OCI-LY7 (cell line): ENCODE measurements around the gene LRRN3. TPM values are rescaled to one million over a fixed set of nuclear protein-coding genes. Genes with fewer than 3 reads are reported as not detected.
A peak's percentile ranks its signal among the peaks of the same experiment; 100 is the strongest.

Source experiments
- BruUV-seq: library from RNA; stranded (reverse); fragments of 400-500 nt; replicated peaks from 2 replicates; lab custom pipeline; 2021; lab: Mats Ljungman, UMichigan
- CTCF ChIA-PET: fragments of 300-600 bp; sonication (Branson Sonifier 250); formaldehyde crosslinking; loops from one replicate; lab custom pipeline; 2022; ENCODE audit warnings: antibody characterized with exemption; ENCODE audit not compliant: unreplicated experiment; lab: Charles Lee
- POLR2A ChIA-PET: fragments of 300-600 bp; sonication (Branson Sonifier 250); formaldehyde crosslinking; loops from one replicate; lab custom pipeline; 2022; ENCODE audit warnings: antibody characterized with exemption; lab: Charles Lee
- DNase-seq: peaks from one replicate; pipeline ENCODE4 v3.0.0-alpha.2; 2015; ENCODE audit warnings: low spot score
- H2AFZ ChIP-seq: fragments of 200-600 bp; sonication (generic), shearing (Covaris generic); 2 replicates; pipeline ENCODE4 v1.6.1; 2014; ENCODE audit warnings: mild to moderate bottlenecking, antibody characterized with exemption, low read length, moderate library complexity
- H3K27ac ChIP-seq: fragments of 200-600 bp; sonication (generic); 2 replicates; pipeline ENCODE4 v1.5.1; 2014; ENCODE audit warnings: mixed run types, low read depth, mild to moderate bottlenecking, moderate library complexity, low read length, inconsistent platforms; ENCODE audit not compliant: poor library complexity, severe bottlenecking
- H3K36me3 ChIP-seq: fragments of 200-600 bp; sonication (generic); 2 replicates; pipeline ENCODE4 v1.6.1; 2014; ENCODE audit warnings: mild to moderate bottlenecking, antibody characterized with exemption, low read length, moderate library complexity, mixed read lengths; ENCODE audit not compliant: insufficient read depth
- H3K4me1 ChIP-seq: fragments of 200-600 bp; sonication (generic); 2 replicates; pipeline ENCODE4 v1.5.1; 2014; ENCODE audit warnings: mild to moderate bottlenecking, low read length; ENCODE audit not compliant: insufficient read depth, poor library complexity, severe bottlenecking
- H3K4me2 ChIP-seq: fragments of 200-600 bp; sonication (generic); 2 replicates; pipeline ENCODE4 v1.6.1; 2014; ENCODE audit warnings: mild to moderate bottlenecking, low read length
- H3K4me3 ChIP-seq: fragments of 200-600 bp; sonication (generic); 2 replicates; pipeline ENCODE4 v1.5.1; 2014; ENCODE audit warnings: mild to moderate bottlenecking, low read depth, low read length; ENCODE audit not compliant: poor library complexity, severe bottlenecking
- H3K79me2 ChIP-seq: fragments of 200-600 bp; sonication (generic); 2 replicates; pipeline ENCODE4 v1.6.1; 2016; ENCODE audit warnings: low read depth, mild to moderate bottlenecking, low read length, moderate library complexity, mixed read lengths; ENCODE audit not compliant: insufficient read depth
- H3K9me2 ChIP-seq: fragments of 200-600 bp; sonication (generic); 2 replicates; pipeline ENCODE4 v1.6.1; 2016; ENCODE audit warnings: mild to moderate bottlenecking, low read length, mixed read lengths; ENCODE audit not compliant: insufficient read depth
- H3K9me3 ChIP-seq: fragments of 200-600 bp; sonication (generic); 2 replicates; pipeline ENCODE4 v1.6.1; 2014; ENCODE audit warnings: mild to moderate bottlenecking, mixed run types, low read length, mixed read lengths
- H4K20me1 ChIP-seq: fragments of 200-600 bp; sonication (generic); 2 replicates; pipeline ENCODE4 v1.6.1; 2014; ENCODE audit warnings: mild to moderate bottlenecking, antibody characterized with exemption, low read length, moderate library complexity, mixed read lengths; ENCODE audit not compliant: insufficient read depth
- EZH2phosphoT487 ChIP-seq: fragments of 200-600 bp; sonication (generic); IDR thresholded peaks from 2 replicates; pipeline ENCODE4 v1.6.1; 2018; ENCODE audit warnings: low read depth, borderline replicate concordance, mild to moderate bottlenecking, mixed run types, antibody characterized with exemption, low read length, moderate library complexity, mixed read lengths
- intact Hi-C: fragments of 100-400 bp; cut with micrococcal nuclease; formaldehyde crosslinking; loops from one replicate; pipeline ENCODE4 v1.10.0; 2022; ENCODE audit not compliant: unreplicated experiment
- total RNA-seq, 2 experiments: library from RNA; depleted of rRNA in 1 of 2; stranded (reverse); fragments of >200 nt in 1 of 2; shearing (Covaris generic) in 1 of 2; gene quantifications; 2 replicates each; pipeline ENCODE4 v1.2.3, GENCODE V29; 2014 to 2022
- TF ChIP-seq, protein P1 (sequence below): fragments of 200-600 bp; sonication (generic); conservative IDR thresholded peaks from 2 replicates; pipeline ENCODE4 v1.5.1; 2014; ENCODE audit warnings: mild to moderate bottlenecking, antibody characterized with exemption, low read length, moderate library complexity, mixed read lengths

LRRN3 gene
- total RNA-seq, 2 experiments from 2014 or later = not detected

DNA sequence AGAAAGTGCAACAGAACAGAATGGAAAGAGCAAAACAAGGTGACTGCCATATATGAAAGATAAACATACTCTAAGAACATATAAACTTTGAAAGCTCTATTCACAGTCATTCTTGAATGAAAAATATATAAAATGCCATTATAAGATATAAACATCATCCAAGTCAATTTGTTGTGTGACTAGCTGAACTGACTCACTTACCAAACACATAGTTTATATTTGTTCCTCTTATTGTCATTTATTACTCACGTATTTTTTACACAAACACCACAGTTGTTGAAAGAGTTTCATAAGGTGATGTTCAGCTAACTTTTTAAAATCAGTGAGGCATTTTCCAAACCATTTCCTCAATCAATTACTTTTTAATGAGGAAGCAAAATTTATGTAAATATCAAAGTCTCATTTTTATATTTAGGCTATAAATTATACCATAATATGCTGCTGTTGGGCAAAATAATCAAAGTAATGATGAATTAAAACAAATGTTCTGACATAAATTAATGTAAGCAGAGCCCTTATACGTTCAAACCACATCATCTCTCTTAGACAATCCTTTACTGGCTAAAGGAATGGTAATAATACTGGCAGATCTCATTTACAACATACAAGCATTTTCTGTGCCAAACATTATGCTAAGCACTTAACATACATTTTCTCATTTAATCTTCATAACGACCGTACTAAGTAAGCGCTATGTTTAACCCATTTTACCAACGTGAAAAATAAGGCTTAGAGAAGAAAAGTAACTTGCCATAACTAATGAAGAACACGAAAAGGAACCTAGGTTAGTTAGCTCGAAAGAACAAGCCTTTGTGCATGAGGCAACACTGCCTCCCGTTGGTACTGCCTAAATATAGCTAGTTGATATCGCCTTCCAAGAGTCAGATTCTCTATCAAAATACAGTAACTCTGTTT is 7.3 kb downstream of the LRRN3 start:
- Histone ChIP-seq H4K20me1 (no peaks in the 10 kb centered on the region), H3K27ac (no peak overlapping the region), H3K9me3 (no peaks in the 10 kb centered on the region), H2AFZ (no peak overlapping the region), H3K9me2 (no peaks in the 10 kb centered on the region), H3K36me3 (no peaks in the 10 kb centered on the region), H3K4me2 (peak overlapping the region; percentile 17; the same call in 1 of the 2 replicates), H3K79me2 (no peaks in the 10 kb centered on the region), H3K4me3 (no peak overlapping the region), H3K4me1 (no peaks in the 10 kb centered on the region)
- no peak for DNase-seq
- TF ChIP-seq, protein P1, sequence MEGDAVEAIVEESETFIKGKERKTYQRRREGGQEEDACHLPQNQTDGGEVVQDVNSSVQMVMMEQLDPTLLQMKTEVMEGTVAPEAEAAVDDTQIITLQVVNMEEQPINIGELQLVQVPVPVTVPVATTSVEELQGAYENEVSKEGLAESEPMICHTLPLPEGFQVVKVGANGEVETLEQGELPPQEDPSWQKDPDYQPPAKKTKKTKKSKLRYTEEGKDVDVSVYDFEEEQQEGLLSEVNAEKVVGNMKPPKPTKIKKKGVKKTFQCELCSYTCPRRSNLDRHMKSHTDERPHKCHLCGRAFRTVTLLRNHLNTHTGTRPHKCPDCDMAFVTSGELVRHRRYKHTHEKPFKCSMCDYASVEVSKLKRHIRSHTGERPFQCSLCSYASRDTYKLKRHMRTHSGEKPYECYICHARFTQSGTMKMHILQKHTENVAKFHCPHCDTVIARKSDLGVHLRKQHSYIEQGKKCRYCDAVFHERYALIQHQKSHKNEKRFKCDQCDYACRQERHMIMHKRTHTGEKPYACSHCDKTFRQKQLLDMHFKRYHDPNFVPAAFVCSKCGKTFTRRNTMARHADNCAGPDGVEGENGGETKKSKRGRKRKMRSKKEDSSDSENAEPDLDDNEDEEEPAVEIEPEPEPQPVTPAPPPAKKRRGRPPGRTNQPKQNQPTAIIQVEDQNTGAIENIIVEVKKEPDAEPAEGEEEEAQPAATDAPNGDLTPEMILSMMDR = peak; percentile 44; the same call in 1 of the 2 replicates
- no peak for TF ChIP-seq EZH2phosphoT487
- BruUV-seq = no TSS peak
- ChIA-PET CTCF (no interaction called here), POLR2A (interaction anchor here (0.6 to 1.1 kb wide), 2 partner anchors 10 to 22 kb away, joined by 3 read pairs; no protein-coding TSS in a partner anchor)
- intact Hi-C loops = no loop called here

DNA sequence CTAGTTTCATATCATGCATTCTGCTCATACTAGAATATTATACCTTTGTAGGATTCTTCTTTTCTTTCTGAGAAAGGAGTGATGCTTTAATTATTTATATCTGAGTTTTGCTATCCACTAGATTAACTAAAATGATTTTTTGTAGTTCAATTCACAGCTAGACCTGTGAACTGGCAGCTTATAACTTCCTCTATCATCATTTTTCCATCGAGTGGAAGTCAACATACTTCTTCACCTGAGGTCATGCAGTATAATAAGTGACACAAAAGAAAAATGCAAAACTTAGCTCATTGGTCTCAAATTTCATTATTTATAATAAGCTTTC is 8.0 kb downstream of the LRRN3 start:
- no peak for TF ChIP-seq EZH2phosphoT487
- TF ChIP-seq, protein P1 = peak; percentile 9; the same call in 1 of the 2 replicates
- no peaks in the 10 kb centered on the region for H3K36me3 ChIP-seq
- H3K4me2 ChIP-seq = no peak overlapping the region
- no peak for DNase-seq
- BruUV-seq = no TSS peak
- no peaks in the 10 kb centered on the region for H3K9me3 ChIP-seq
- no peak overlapping the region for H3K27ac ChIP-seq
- no peaks in the 10 kb centered on the region for H3K79me2 ChIP-seq
- POLR2A ChIA-PET = interaction anchor here (0.6 to 1.4 kb wide), 4 partner anchors 10 to 704 kb away, joined by 3 read pairs; no protein-coding TSS in a partner anchor
- H3K9me2 ChIP-seq = no peaks in the 10 kb centered on the region
- CTCF ChIA-PET = no interaction called here
- H2AFZ ChIP-seq = no peak overlapping the region
- intact Hi-C loops = no loop called here
- H3K4me3 ChIP-seq = no peak overlapping the region
- no peaks in the 10 kb centered on the region for H4K20me1 ChIP-seq
- H3K4me1 ChIP-seq = no peaks in the 10 kb centered on the region
